ENCODE data around the gene IGFN1.
"Not testable (repeated sequence)": the region's sequence is repeated elsewhere in the genome, so short reads cannot be mapped to it uniquely, and the experiment has no call there.

Gene IGFN1

GRCh38 chr1:201190624-201191051, at the start of gene IGFN1:
Gene IGFN1 (plus strand): TSS chr1:201190824. CDS start chr1:201193294, 2,470 bp downstream.
- DNase-seq (ENCODE audit: low read depth): no peak

GRCh38 chr1:201140941-201141260, 49.7 kb upstream of the IGFN1 start:
- DNase-seq (ENCODE audit: low read depth): no peak

DNA sequence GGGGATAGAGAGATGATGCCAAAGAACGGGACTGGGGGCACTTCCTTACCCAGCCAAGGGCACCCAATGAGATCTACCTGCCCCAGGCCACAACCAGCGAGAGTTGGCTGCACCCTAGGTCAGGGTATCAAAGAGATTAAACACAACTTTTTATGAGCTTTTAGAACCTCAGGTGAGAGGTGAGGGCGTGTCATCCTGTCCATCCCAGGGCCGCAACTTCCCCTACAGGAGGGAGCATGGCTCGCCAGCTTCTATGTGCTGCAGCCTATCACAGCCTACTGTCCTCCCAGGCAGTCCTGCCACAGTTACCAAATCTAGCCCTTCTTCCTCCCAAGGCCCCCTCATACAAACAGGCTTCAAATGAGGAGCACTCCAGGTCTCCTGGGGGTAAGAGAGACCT, 49.2 kb upstream of the IGFN1 start:
- no peak for DNase-seq (ENCODE audit: low read depth)

DNA sequence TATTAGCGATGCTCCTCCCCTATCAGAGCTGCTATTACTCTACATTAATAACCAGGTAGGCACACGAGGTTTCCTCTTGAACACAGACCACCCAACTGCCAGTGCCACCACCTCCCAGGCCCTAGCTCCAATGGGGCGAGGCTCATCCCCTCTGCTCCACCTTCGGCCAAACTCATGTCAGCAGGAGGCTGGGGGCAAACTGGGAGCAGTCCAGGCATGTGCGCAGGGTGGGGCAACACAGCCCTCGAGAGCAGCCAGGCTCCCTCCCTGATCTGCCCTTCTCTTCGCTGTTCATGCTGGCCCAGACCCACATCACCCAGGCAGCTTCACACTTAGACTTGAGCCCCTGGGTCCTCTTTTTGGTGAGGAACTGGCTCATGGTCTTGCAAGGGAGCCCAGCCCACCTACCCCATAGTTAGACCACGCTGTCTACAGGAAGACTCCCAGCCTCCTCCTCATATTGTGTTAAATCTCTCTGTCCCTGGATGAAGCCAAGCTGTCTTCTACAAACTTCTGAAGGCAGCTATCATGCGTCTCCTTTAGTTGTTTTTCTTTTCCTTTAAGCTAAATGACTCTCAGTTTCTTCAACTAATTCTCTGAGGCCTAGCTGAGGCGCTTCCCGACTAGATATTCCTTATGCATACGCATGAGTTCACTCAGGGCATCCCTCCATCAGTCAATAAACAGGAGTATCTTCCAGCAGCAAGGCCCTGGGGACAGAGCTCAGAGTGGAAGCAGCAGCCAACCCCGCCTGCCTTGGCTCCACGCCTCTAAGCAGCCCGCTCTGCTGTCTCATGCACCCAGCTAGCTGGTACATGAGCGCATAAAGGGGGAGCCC, 48.4 kb upstream of the IGFN1 start:
- no peak for DNase-seq (ENCODE audit: low read depth)

DNA sequence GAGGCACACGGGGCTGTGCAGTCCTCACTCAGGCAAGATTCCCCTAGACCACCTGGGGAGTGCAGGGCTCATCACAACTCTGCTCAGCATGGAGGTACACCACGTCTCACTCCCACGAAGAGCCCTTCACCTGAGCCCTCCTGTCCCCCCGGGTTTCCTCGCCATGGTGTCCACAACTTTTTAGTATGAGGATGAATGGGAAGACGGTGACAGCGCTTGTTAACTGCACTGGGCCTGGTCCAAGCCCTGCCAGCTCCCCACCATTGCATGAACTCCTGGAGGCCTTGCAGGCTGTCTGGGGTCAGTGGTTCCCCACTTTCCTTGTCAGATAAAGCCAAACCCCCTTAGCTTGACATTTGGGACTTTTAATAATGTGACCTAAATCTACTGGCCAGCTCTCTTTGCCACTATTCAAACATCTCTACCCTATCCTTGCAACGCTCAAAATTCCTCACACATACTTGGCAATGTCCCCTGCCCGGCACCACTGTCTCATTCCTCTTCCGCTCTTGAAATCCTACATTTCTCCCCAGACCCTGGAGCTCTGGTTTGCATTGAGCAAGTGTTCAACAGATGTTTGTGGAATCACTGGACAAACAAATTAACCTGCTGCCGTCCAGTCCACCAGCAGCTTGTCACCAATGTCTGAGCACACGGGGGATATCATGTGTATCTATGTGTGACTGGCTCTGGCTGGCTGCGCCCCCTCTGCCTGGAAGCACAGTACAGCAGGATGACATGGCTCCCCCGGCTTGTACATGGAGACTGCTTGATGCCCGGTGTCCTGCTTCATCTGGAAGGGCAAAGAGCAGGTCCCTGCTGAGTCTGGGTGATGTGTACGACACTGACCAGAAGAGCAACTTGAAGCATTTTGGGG, 47.5 kb upstream of the IGFN1 start:
- DNase-seq (ENCODE audit: low read depth): no peak

DNA sequence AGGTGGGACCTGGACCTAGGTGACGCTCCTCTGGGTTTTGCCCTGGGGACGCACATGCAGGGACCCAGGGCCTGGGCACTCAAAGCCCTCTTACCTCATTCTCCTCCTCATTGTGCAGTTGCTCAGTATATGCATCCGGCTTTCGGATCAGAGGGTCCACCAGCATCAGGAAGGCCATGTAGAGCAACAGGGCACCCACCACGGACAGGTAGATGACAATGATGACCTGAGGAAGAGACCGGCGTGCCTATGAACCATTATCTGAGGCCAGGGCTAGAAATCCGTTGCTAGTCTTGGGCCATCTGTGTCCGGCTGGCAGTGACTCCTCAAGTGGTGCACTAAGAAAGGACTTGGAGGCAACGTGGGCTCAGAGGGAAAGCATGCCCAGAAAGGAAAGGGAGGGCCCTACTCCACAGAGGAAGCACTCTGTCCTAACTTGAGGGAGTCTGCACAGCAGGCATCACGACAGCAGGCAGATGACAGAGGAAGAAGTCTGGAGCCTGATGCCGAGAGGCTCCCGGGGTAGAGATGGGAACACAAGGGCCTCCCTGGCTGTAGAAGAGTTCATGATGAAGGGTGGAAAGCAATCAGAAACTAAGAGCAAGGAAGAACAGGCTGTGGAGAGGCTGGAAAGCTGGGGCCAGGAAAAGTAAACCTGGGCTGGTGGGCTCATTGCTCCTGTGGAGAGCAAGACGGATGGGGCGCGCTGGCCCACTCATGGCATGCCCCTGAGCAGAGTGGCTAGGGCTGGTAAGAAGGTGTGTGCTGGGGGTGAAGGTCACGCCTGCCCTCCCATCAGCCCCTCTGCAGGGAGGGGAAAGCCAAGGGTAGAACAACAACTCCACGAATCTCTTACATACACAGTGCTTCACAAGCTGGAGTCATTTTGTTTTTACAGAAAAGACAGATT, 46.6 kb upstream of the IGFN1 start:
- no peak for DNase-seq (ENCODE audit: low read depth)

DNA sequence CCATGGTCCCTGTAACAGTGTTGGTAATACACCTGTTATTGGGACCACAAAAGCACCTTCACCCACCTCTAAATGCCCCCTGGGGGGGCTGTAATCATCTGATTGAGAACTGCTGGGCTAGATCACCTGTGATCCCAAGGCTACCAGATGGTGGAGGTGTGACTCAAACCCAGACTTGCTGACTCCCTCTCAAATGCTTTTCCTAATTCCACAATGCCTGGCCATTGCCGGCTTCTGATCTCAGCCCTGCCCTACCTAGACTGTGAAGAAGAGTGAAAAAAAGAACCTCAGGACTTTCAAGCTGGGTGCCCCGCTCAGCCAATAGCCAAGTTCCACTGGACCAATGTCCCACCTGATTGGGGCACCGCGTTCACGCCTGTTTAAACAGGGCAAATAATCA, 45.9 kb upstream of the IGFN1 start:
- no peak for DNase-seq (ENCODE audit: low read depth)

DNA sequence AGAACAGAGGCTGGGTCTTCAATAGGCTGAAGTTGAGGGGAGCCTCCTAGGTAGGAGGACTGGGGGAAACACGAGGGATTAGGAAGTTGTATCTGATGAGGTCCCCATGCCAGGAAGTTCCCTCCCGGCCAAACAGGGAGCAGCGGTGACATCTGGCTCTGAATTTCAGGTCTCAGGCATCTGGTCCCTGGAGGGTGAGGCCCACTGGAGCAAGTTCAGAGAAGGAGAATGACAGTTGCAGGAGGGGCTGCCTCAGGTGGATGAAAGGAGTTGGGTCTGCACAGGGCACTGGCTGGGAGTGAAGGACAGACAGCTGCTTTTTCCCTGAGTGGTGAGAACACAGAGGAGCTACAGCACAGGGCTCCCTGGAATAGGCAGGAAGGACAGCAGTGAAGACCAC, 45.5 kb upstream of the IGFN1 start:
- DNase-seq (ENCODE audit: low read depth): no peak

GRCh38 chr1:201145816-201146215, 44.8 kb upstream of the IGFN1 start:
- no peak for DNase-seq (ENCODE audit: low read depth)

DNA sequence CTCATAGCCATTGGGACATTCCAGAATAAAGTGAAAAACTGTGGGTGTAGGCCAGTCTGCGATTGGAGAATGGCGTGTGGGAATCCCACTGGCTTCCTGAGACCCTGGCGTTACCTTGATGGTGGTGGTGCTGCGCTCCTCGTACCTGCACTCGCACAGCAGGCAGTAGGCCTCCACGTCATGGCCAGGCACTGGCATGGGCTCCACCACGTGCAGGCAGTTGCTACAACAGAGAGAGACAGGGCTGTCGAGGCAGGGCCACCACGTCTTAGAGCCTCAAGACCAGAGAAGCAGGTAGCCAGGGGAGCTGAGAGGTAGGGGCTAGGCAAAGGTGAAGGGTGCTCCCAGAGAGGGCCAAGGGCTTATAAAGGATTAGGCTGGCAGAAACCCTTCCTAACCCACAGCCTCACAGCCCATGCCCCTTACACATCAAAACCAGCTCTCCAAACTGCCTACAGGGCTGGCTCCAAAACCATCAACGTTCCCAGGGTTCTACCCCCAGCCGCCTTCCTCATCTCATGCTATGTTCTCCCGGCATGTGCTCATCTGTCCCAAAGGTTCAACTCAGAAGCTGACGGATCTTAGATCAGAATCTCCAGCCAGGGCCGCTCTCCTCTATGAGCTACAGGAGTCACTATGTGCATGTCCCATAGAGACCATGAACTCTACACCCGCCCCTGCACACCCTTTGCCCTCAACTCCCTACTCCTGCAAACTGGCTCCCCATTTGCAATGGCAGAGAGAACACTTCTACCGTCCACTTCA, 43.8 kb upstream of the IGFN1 start:
- no peak for DNase-seq (ENCODE audit: low read depth)

GRCh38 chr1:201147396-201148015, 43.1 kb upstream of the IGFN1 start:
- DNase-seq (ENCODE audit: low read depth): no peak

DNA sequence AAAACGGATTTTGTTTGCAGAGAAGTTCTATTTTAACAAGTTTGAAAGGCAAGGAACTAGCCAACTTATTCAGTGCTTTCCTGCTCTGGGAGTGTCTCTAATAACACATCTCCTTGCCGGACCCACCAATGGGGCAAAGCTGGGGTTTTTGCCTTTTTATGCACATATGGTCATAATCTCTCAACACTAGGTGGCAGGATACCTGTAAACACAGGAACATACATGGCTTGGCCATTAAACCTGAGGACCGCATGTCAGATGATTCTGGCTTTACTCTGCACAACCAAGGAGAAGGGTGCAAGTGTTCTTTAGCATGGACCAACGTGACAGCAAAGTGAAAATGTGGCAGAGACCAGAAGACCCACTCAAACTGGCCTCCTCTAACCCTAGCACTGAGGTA, 41.2 kb upstream of the IGFN1 start:
- DNase-seq (ENCODE audit: low read depth): peak; percentile 50

DNA sequence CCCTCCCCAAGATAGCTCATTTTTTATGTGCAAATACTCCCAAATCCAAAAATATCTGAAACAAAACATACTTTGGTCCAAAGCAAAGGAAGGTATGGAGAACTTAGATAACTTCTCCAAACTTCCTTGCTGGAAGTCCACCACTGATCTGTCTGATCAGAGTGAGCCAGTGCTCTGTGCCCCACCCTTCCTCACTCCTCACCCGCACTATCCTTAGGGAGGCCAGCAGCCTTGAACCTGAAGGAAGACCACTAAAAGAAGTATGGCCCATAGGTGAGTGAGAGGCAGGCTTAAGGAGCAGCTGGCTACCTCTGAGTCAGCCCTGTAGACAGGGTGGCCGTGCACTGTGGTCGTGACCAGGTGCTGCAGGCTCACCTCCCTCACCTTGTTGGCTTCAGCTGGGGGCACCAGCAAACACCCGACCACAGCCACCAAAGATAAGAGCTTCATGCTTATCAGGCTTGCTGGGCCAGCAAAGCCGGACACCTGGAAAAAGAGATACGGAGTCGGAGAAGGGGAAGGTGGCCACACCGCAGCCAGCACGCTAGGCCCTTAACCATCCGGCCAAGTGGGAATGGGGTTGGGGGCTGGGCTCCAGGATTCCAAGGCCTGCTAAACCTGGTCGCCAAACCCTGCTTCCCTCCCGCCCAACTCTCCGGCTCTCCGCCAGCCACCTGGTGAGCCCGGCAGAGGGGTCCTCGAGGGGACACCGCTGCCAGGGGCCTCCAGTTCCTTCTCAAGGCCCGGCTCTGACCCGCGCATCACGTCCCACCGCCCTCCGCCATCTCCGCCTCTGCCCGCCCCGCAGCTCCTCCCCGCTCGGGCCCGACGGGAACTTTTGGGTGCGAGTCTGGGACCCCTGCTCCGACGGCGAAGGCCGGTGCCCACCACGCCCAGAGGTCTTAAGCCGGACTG, 36.9 kb upstream of the IGFN1 start:
- DNase-seq (ENCODE audit: low read depth): peak; percentile 20

DNA sequence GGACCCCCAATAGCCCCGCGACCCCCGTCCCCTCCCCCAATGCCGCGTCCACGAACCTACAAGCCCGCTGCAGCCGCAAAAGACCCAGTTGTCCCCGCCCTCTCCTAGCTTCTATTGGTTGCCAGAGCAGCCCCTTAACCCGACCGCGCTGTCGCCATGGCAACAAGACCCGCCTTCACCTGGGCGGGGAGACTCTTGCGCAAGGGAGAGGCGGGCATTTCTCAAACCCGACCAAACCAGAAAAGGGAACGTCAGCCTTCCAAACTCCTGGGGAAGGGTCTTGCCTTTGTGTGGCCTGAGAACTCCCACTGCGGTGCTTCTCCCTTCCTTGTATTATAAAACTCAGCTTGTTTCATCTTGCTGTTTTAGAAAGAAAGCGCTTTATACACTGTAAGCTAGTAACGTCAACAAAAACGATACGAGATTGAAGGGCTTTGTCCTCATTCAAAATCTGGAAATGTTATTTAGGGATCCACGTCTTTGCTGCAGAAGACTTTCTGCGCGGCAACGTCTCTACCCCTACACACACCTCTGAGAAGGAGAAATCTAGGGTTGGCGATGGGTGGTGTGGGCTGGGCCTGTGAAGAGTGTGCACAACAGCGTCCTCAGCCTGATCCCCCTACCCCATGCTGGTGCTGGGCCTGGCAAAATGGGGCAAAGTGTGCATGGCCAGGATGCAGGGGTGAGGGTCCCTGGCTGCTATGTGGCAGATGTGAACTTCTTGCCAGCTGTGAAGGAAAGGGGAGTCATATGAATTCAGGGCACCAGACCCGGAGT, 36.0 kb upstream of the IGFN1 start, which contains the start of gene TMEM9:
TSS of gene TMEM9 (minus strand) at position 86 of the 777 bp plus-strand sequence. CDS start 551 bp downstream, outside the sequence.
- peak; percentile 87 for DNase-seq (ENCODE audit: low read depth)

DNA sequence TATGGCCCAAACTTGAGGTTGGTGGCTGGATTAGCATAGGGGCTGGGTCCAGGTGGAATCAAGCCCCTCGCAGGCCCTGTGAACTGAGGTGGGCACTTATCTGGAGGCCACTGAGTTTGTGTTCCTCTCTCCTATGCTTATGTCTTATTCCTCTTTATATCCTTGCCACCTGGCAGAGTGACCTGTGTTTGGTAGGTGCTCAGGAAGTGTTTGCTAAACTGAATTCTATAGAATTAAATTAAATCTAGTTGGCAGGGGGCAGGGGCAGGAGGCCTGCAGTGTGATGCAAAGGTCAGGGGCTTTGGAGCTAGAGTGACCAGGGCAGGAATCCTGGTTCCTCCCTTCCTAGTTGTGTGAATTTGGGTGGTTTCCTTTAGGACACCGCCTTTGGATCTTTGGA, 35.3 kb upstream of the IGFN1 start:
- DNase-seq (ENCODE audit: low read depth): no peak

GRCh38 chr1:201156346-201156745, 34.3 kb upstream of the IGFN1 start:
- no peak for DNase-seq (ENCODE audit: low read depth)

- no peak for DNase-seq (ENCODE audit: low read depth)
Observed at GRCh38 chr1:201156819-201157218, 33.8 kb upstream of the IGFN1 start.

- DNase-seq (ENCODE audit: low read depth): no peak
Observed at GRCh38 chr1:201157949-201158348, 32.7 kb upstream of the IGFN1 start.

GRCh38 chr1:201163036-201163435, 27.6 kb upstream of the IGFN1 start:
- DNase-seq (ENCODE audit: low read depth): not testable (repeated sequence)

Data from amniotic epithelial cell (primary cell).